HEK293 (cell line): ENCODE measurements around the gene HYDIN.
"Not testable (repeated sequence)": the region's sequence is repeated elsewhere in the genome, so short reads cannot be mapped to it uniquely, and the experiment has no call there.

Source experiments
- IKZF3 ChIP-seq: fragments of 450-650 bp; IDR thresholded peaks from 2 replicates; pipeline ENCODE4 v1.5.0; 2018; ENCODE audit warnings: missing biosample characterization, mild to moderate bottlenecking, missing genetic modification characterization, moderate library complexity
- ZNF174 ChIP-seq: fragments of 450-650 bp; formaldehyde crosslinking; IDR thresholded peaks from 2 replicates; pipeline ENCODE4 v1.5.0; 2017; ENCODE audit warnings: missing biosample characterization, mild to moderate bottlenecking, missing genetic modification characterization

DNA sequence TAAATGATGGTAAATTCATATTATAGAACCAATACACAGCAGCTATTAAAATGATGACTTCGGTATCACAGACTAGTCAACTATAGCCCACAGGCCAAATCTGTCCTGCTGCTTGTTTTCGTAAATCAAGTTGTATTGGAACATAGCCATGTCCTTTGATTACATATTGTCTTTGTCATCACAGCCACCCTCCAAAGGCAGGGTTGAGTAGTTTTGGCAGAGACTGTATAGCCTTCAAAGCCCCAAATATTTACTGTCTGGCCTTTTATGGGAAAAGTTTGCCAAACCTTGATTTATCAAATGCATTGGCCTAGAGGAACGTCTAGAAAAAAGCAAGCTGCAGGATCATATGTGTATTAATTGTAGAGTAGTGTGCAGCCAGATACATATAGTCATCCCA is 270.4 kb downstream of the HYDIN start:
- TF ChIP-seq IKZF3; ZNF174 (tag by site-specific recombination): not testable (repeated sequence)
